Stimulated activated CD8-positive, alpha-beta memory T cell treated with anti-CD3 and anti-CD28 coated beads, Interleukin-4, amount 100 ng/mL, for 1 hour (primary cell): ENCODE measurements around the gene GTF2A2.
"Not testable (repeated sequence)": the region's sequence is repeated elsewhere in the genome, so short reads cannot be mapped to it uniquely, and the experiment has no call there.

Experiments
- DNase-seq, 2 donors: peaks; one replicate each; pipeline ENCODE4 v3.0.0-alpha.2; 2020; ENCODE audit warnings: low read depth in 2 of 2, low spot score in 1 of 2

GTF2A2 gene

GRCh38 chr15:59656897-59657634 is at the start of gene GTF2A2:
TSS of gene GTF2A2 (minus strand) at chr15:59657515. CDS start at chr15:59652277, 5,238 bp downstream.
- DNase-seq: peak; percentile 83 to 87

DNA sequence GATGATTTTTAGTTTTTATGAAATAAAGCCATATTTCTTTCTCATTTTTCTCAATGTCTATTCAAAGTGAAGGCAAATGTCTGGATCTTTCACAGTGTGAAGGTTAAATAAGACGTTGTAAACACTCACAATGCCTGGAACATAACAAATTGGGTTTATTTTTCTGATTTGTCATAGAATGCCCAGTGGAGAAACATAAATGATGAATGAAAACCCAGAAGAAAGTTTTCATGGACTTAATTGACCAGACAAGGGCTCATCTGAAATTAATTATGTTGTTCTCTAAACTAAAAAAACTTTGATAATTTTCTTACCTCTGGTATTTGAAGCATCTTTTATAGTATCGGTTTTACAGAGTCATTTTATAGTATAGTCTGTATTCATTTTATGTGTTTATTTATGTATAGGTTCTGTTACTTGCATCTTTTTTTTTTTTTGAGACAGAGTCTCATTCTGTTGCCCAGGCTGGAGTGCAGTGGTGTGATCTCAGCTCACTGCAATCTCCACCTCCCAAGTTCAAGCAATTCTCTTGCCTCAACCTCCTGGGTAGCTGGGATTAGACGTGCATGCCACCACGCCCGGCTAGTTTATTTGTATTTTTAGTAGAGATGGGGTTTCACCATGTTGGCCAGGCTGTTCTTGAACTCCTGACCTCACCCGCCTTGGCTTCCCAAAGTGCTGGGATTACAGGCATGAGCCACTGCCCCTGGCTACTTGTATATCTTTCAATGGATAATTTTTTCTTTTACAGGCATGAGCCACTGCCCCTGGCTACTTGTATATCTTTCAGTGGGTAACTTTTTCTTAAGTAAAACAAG is 46.9 kb upstream of the GTF2A2 start:
- no peak for DNase-seq

DNA sequence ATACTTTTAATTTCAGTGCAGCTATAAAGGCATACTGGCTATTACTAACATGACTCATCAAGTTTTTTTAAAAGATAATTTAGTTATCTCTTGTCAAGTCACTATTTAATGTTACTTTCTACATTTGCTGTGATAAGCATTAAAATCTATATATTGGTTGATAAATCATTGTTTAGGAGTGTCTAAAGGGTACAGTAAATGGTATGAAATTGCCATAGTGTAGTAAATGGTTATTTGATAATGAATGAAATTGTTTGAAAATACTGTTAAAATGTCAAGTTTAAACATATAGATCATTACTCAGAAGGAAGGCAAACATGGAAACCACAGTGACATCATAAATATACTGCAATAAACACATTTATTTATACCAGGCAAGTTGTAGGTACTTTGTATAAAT is 45.0 kb upstream of the GTF2A2 start:
- DNase-seq: no peak

GRCh38 chr15:59701880-59702279 is 44.6 kb upstream of the GTF2A2 start:
- no peak for DNase-seq

GRCh38 chr15:59699810-59700431 is 42.6 kb upstream of the GTF2A2 start:
- DNase-seq: no peak

- DNase-seq: not testable (repeated sequence)
Observed at GRCh38 chr15:59698065-59698464, 40.8 kb upstream of the GTF2A2 start.

GRCh38 chr15:59696332-59696731 is 39.0 kb upstream of the GTF2A2 start:
- DNase-seq: no peak

DNA sequence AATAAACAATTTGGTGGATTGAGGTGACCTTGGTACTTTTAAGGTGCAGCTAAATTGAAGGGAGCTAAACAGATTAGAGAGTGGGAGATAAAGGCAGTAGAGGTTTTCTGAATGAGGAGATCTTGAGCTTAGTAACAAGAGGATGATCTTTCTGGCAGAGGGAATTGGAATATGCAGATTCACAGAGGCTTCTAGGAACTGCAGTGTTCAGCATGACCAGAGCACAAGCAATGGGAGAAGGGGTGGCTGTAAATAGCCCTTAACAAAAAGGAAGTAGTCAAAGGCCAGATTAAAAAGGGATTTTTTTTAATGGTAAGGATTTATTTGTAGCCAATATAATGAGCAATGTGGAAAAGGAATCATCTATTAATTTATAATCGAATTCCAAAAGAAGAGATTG is 37.5 kb upstream of the GTF2A2 start:
- DNase-seq: no peak

- DNase-seq: peak in 1 of 2 donors; percentile 17
Observed at GRCh38 chr15:59691194-59691805, 34.0 kb upstream of the GTF2A2 start.

DNA sequence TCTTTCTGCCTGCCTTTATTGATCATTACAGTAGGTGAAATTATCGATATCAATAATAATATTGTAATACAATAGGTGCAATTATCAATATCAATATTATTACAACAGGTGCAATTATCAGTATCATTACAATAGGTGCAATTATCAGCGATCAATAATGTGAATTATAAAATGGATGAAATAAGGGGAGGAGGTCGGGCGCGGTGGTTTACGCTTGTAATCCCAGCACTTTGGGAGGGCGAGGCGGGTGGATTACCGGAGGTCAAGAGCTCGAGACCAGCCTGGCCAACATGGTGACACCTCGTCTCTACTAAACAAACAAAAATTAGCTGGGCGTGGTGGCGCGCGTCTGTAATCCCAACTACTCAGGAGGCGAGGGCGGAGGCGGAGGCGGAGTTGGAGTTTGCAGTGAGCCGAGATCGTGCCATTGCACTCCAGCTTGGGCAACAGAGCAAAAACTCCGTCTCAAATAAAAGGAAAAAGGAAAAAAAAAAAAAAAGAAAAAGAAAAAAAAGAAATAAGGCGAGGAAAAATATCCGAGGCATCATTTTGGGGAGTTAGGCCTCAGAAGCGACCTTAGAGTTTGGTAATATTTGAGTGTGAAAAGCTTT is 32.4 kb upstream of the GTF2A2 start:
- DNase-seq: peak; percentile 16 to 29

- peak; percentile 98 to 99 for DNase-seq
Observed at GRCh38 chr15:59688782-59689625, 31.7 kb upstream of the GTF2A2 start, which contains the start of gene BNIP2. TSS of gene BNIP2 (minus strand) at chr15:59689320. CDS start at chr15:59682457, 6,863 bp downstream.

- no peak for DNase-seq
Observed at GRCh38 chr15:59688423-59688781, 31.1 kb upstream of the GTF2A2 start.

GRCh38 chr15:59687836-59688235 is 30.5 kb upstream of the GTF2A2 start:
- no peak for DNase-seq

GRCh38 chr15:59686389-59686788 is 29.1 kb upstream of the GTF2A2 start:
- DNase-seq: no peak

- DNase-seq: no peak
Observed at GRCh38 chr15:59685737-59686297, 28.5 kb upstream of the GTF2A2 start.

DNA sequence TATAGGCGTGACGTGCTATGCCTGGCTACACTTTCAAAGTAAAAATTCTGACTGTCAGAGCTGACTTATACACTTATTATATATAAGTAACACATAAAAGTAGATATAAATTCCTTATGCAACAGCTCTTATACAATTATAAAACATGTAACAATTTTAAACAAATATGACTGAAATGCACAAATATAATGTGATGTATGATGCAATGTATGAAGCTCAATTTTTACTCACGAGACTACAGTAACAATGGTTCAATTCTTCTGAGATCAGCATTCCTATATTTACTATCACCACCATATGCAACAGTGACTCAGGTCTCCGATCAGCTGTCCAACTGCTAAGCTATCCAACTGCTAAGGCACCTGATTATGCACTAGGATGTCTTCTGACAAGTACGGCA is 23.6 kb upstream of the GTF2A2 start:
- DNase-seq: no peak

GRCh38 chr15:59680346-59680745 is 23.0 kb upstream of the GTF2A2 start:
- no peak for DNase-seq

- DNase-seq: no peak
Observed at GRCh38 chr15:59678620-59679019, 21.3 kb upstream of the GTF2A2 start.

GRCh38 chr15:59678172-59678571 is 20.9 kb upstream of the GTF2A2 start:
- DNase-seq: no peak

DNA sequence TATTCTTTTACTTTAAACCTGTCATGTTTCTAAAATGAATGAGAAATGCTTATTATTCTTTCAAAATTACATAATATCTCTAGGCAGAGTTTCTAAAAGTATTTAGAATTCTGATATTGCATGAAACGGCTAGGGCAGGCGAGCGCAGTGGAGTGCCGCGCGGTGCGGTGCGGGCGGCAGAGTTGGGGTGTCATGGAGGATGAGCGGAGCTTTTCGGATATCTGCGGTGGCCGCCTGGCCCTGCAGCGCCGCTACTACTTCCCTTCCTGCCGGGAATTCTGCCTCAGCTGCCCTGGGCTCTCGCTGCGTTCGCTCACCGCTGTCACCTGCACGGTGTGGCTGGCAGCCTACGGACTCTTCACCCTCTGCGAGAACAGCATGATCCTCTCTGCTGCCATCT is 19.2 kb upstream of the GTF2A2 start:
- no peak for DNase-seq
